ENCODE data around the gene DTX4.

DNA sequence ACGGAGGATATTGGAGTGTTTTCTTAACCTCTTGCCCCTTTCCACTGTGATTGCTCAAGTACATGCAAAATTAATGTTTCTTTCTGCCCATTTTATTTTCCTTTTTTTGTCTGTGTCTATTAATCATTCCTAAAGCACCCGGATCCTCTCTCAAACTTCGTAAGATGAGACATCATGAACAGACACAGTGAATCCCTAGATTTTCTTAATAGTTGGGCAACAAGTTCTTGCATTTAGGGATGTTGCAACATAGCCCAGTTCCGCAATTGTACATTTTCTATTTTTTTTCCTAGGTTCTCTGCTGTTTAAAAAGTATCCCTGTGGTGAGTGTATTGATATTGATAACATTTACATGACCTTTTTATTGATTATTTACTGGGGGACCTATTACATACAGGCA, 26.4 kb upstream of the DTX4 start:
- TF ChIP-seq, protein P1, sequence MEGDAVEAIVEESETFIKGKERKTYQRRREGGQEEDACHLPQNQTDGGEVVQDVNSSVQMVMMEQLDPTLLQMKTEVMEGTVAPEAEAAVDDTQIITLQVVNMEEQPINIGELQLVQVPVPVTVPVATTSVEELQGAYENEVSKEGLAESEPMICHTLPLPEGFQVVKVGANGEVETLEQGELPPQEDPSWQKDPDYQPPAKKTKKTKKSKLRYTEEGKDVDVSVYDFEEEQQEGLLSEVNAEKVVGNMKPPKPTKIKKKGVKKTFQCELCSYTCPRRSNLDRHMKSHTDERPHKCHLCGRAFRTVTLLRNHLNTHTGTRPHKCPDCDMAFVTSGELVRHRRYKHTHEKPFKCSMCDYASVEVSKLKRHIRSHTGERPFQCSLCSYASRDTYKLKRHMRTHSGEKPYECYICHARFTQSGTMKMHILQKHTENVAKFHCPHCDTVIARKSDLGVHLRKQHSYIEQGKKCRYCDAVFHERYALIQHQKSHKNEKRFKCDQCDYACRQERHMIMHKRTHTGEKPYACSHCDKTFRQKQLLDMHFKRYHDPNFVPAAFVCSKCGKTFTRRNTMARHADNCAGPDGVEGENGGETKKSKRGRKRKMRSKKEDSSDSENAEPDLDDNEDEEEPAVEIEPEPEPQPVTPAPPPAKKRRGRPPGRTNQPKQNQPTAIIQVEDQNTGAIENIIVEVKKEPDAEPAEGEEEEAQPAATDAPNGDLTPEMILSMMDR (IDR thresholded peaks at IDR 0.05): no peak
- TF ChIP-seq POLR2A (IDR thresholded peaks at IDR 0.05): no peak

Measured in testis (tissue), 2 donors.